Testis (tissue), 2 donors: Measurements from ENCODE around the gene PCSK5.

Experiments used
- CTCF ChIP-seq, 3 experiments: fragments of 450-650 bp in 2 of 3; fragments of 200-600 bp in 1 of 3; sonication (generic) in 1 of 3; IDR thresholded peaks; one replicate each; pipeline ENCODE4 v1.5.1; 2016 to 2019; ENCODE audit warnings: antibody characterized with exemption in 3 of 3, mild to moderate bottlenecking in 2 of 3, moderate library complexity in 1 of 3
- POLR2A ChIP-seq: fragments of 450-650 bp; IDR thresholded peaks from one replicate; pipeline ENCODE4 v1.6.1; 2017; ENCODE audit warnings: antibody characterized with exemption, mild to moderate bottlenecking, moderate library complexity

DNA sequence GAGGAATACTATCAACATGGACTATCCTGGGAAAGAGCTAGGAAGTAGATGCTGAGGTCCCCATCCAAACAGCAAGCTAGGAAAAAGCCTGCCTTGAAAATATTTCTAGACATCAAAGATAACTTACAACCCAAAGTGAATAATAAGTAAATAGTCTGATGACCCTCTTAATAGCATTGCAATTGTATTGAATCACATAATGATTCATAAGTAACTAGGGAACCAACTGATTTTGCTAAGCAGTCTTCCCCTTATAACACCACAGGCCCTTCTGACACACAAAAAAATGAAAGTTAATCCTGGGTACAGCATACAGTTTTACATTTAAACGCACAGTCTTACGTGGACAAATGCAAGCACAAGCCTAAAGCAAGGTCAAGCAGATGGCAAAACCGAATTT, 304.4 kb downstream of the PCSK5 start:
- no peak for TF ChIP-seq CTCF (IDR thresholded peaks at IDR 0.05)
- no peak for TF ChIP-seq POLR2A
